C4-2B (cell line): ENCODE data around the gene RTN3.

Source experiments
- ZFX ChIP-seq: fragments of 450-650 bp; IDR thresholded peaks from 2 replicates; pipeline ENCODE4 v1.6.1; 2017
- TF ChIP-seq, protein P1 (sequence below): fragments of 450-650 bp; conservative IDR thresholded peaks from 2 replicates; pipeline ENCODE4 v1.5.1; 2017; ENCODE audit warnings: mild to moderate bottlenecking

DNA sequence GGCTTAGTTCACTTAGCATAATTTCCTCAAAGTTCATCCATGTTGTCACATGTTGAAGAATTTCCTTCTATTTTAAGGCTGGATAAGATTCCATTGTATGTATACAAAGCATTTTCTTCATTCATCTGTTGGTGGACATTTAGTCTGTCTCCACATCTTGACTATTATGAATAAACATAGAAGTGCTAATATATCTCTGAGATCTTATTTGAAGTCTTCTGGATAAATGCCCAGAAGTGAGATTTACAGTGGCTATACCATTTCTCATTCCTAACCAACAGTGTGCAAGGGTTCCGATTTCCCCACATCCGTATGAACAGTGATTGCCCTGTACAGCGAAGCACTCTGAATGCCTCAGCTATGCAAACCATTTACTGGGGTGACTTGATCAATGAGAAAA lies 93.9 kb downstream of the RTN3 start:
- TF ChIP-seq, protein P1, sequence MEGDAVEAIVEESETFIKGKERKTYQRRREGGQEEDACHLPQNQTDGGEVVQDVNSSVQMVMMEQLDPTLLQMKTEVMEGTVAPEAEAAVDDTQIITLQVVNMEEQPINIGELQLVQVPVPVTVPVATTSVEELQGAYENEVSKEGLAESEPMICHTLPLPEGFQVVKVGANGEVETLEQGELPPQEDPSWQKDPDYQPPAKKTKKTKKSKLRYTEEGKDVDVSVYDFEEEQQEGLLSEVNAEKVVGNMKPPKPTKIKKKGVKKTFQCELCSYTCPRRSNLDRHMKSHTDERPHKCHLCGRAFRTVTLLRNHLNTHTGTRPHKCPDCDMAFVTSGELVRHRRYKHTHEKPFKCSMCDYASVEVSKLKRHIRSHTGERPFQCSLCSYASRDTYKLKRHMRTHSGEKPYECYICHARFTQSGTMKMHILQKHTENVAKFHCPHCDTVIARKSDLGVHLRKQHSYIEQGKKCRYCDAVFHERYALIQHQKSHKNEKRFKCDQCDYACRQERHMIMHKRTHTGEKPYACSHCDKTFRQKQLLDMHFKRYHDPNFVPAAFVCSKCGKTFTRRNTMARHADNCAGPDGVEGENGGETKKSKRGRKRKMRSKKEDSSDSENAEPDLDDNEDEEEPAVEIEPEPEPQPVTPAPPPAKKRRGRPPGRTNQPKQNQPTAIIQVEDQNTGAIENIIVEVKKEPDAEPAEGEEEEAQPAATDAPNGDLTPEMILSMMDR, result no peak
- TF ChIP-seq ZFX, result no peak
